Upper lobe of left lung (tissue), 4 donors: Measurements from ENCODE around the gene UNC13B.

Experiments
- POLR2AphosphoS5 ChIP-seq, 2 donors: sonication (generic); formaldehyde crosslinking; IDR thresholded peaks; one replicate each; pipeline ENCODE4 v1.5.1; 2017; ENCODE audit warnings: antibody characterized with exemption in 2 of 2
- TF ChIP-seq, protein P1 (sequence below), 6 experiments: fragments of 450-650 bp in 4 of 6; fragments of 200-600 bp in 2 of 6; sonication (generic) in 2 of 6; IDR thresholded peaks; one replicate each; pipeline ENCODE4 v1.5.1; 2016 to 2019; ENCODE audit warnings: antibody characterized with exemption in 6 of 6

DNA sequence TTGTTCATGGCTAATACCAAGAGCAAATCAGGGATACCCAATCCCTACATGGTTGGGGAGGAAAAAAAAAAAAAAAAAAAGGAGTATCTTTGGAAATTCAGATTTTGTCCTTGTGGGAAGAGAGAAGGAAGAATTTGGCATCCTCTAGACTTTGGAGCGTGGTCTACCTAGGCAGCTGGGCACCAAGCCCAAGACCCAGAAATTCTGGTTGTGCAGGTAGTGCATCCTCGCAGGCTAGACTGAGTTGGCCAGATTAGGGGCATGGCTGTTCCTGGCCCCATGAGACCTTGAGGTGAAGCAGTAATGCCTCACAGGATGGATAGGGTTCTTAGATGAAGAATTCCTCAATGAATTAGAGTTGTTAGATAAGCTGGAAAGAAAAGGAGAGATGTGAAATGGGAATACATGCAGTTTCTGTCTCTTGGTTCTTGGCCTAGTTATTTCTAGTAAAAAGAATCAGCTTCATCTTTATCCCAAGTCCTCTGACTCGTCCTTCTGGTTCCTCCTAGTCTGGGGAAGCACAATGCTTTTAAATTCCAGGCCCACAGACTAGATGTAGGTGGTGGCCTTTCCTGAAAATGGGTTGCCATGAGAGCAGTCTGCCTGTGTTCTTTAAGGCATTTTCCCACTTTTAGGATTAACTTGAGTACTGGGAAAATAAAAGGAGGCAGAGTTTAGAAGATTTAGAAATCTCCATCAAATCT lies 187.6 kb downstream of the UNC13B start:
- no peak for TF ChIP-seq POLR2AphosphoS5 (IDR thresholded peaks at IDR 0.05)
- TF ChIP-seq, protein P1, sequence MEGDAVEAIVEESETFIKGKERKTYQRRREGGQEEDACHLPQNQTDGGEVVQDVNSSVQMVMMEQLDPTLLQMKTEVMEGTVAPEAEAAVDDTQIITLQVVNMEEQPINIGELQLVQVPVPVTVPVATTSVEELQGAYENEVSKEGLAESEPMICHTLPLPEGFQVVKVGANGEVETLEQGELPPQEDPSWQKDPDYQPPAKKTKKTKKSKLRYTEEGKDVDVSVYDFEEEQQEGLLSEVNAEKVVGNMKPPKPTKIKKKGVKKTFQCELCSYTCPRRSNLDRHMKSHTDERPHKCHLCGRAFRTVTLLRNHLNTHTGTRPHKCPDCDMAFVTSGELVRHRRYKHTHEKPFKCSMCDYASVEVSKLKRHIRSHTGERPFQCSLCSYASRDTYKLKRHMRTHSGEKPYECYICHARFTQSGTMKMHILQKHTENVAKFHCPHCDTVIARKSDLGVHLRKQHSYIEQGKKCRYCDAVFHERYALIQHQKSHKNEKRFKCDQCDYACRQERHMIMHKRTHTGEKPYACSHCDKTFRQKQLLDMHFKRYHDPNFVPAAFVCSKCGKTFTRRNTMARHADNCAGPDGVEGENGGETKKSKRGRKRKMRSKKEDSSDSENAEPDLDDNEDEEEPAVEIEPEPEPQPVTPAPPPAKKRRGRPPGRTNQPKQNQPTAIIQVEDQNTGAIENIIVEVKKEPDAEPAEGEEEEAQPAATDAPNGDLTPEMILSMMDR (IDR thresholded peaks at IDR 0.05): no peak
